Measurements from ENCODE around the gene HMSD. TPM values are rescaled to one million over a fixed set of nuclear protein-coding genes. Genes with fewer than 3 reads are reported as not detected.

The HMSD gene
- total and polyA plus RNA-seq, 2 of the 4 experiments (the other 2 are of a cell fraction): 0.17 to 0.36 TPM

DNA sequence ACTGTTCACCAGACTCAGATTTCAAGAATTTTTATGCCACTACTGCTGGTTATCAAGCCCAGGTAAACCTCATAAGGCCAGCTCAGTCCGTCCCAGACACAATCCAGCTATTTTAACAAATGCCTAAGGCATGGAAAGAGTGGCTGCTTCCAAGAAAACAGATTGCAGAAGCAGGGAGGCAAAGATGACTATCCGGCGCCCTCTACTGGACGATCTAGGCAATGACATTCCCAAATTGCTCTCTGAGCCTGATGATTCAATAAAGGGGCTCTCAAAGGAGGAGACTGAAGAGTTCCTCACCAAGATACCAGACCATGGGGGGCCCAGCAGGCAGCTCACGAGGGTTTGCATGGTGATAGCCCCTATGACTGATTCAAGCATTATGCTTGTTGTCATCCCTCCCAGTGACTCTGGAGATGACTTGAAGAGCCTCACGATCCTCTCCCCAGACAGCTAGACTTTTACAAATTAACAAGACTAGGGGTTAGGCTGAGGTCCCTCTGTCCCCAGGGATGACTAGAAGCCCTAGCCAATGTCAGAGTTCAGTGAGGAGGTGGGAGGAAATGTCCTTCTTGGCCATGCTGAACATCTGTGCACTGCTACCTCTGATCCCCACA, 45.8 kb downstream of the HMSD start:
- H3K56ac ChIP-seq (ENCODE audit: extremely low read depth, insufficient read depth, low read length): no peak overlapping the region
- no peak overlapping the region for H3K23ac ChIP-seq (ENCODE audit: low read depth, low read length)
- no peaks in the 10 kb centered on the region for H3K27me3 ChIP-seq (ENCODE audit: control insufficient read depth, insufficient read depth, low read length)
- H3K4ac ChIP-seq (ENCODE audit: low read depth, low read length): no peak overlapping the region
- H3K79me1 ChIP-seq (ENCODE audit: low read depth in 1 of 2, low read length in 2 of 2): no peaks in the 10 kb centered on the region
- no peak for TF ChIP-seq NFE2L2 (IDR thresholded peaks at IDR 0.05; ENCODE audit: low read depth, low read length)
- TF ChIP-seq FOS (IDR thresholded peaks at IDR 0.05; ENCODE audit: low read depth, low read length): no peak
- no peak for TF ChIP-seq RCOR1 (IDR thresholded peaks at IDR 0.05; ENCODE audit: insufficient replicate concordance, low read length)
- no peak for TF ChIP-seq MXI1 (IDR thresholded peaks at IDR 0.05; ENCODE audit: borderline replicate concordance, low read depth, low read length)
- TF ChIP-seq SMC3 (IDR thresholded peaks at IDR 0.05; ENCODE audit: low read depth, low read length): peak; percentile 56
- TF ChIP-seq, protein P1, sequence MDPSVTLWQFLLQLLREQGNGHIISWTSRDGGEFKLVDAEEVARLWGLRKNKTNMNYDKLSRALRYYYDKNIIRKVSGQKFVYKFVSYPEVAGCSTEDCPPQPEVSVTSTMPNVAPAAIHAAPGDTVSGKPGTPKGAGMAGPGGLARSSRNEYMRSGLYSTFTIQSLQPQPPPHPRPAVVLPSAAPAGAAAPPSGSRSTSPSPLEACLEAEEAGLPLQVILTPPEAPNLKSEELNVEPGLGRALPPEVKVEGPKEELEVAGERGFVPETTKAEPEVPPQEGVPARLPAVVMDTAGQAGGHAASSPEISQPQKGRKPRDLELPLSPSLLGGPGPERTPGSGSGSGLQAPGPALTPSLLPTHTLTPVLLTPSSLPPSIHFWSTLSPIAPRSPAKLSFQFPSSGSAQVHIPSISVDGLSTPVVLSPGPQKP (IDR thresholded peaks at IDR 0.05; ENCODE audit: borderline replicate concordance, low read depth, low read length): no peak
- no peak for TF ChIP-seq MAFK (IDR thresholded peaks at IDR 0.05; ENCODE audit: low read depth, low read length)
- TF ChIP-seq, protein P2, sequence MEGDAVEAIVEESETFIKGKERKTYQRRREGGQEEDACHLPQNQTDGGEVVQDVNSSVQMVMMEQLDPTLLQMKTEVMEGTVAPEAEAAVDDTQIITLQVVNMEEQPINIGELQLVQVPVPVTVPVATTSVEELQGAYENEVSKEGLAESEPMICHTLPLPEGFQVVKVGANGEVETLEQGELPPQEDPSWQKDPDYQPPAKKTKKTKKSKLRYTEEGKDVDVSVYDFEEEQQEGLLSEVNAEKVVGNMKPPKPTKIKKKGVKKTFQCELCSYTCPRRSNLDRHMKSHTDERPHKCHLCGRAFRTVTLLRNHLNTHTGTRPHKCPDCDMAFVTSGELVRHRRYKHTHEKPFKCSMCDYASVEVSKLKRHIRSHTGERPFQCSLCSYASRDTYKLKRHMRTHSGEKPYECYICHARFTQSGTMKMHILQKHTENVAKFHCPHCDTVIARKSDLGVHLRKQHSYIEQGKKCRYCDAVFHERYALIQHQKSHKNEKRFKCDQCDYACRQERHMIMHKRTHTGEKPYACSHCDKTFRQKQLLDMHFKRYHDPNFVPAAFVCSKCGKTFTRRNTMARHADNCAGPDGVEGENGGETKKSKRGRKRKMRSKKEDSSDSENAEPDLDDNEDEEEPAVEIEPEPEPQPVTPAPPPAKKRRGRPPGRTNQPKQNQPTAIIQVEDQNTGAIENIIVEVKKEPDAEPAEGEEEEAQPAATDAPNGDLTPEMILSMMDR (conservative IDR thresholded peaks at IDR 0.05; ENCODE audit: low read depth, low read length): peak; percentile 89
- no peak for TF ChIP-seq MAZ (IDR thresholded peaks at IDR 0.05; ENCODE audit: borderline replicate concordance, low read depth, low read length)
- TF ChIP-seq RFX5 (IDR thresholded peaks at IDR 0.05; ENCODE audit: low read depth, low read length): no peak
- peak; percentile 73 for TF ChIP-seq RAD21 (IDR thresholded peaks at IDR 0.05; ENCODE audit: low read length)
- TF ChIP-seq CEBPB (IDR thresholded peaks at IDR 0.05; ENCODE audit: low read depth, low read length): 0 out of 2 replicates have a peak, but pooled peaks have one; percentile 41
- TF ChIP-seq POLR2A (IDR thresholded peaks at IDR 0.05; ENCODE audit: low read depth, low read length): no peak
- TF ChIP-seq CHD1 (IDR thresholded peaks at IDR 0.05; ENCODE audit: low read depth, low read length): no peak
- TF ChIP-seq, protein P3, sequence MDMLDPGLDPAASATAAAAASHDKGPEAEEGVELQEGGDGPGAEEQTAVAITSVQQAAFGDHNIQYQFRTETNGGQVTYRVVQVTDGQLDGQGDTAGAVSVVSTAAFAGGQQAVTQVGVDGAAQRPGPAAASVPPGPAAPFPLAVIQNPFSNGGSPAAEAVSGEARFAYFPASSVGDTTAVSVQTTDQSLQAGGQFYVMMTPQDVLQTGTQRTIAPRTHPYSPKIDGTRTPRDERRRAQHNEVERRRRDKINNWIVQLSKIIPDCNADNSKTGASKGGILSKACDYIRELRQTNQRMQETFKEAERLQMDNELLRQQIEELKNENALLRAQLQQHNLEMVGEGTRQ (IDR thresholded peaks at IDR 0.05; ENCODE audit: low read depth, low read length): no peak
- no peak overlapping the region for H2AK9ac ChIP-seq (replicated peaks; ENCODE audit: low read depth, low read length, poor library complexity)
- dilution Hi-C loops (cut with HindIII; ENCODE audit: low sequenced_read_pairs, unreplicated experiment): no loop called here
- H3K4me1 ChIP-seq (ENCODE audit: control insufficient read depth, insufficient read depth, low read length): no peaks in the 10 kb centered on the region
- intact Hi-C loops (cut with micrococcal nuclease): loop anchor here (1.0 kb wide), 2 partner anchors 32 to 477 kb away; no protein-coding TSS in a partner anchor
- no peak overlapping the region for H4K5ac ChIP-seq (ENCODE audit: low read depth, low read length)
- DNase-seq (peak; percentile 61), ATAC-seq (ENCODE audit: low read depth) (peak; percentile 94)
- no peak overlapping the region for H2BK15ac ChIP-seq (ENCODE audit: low read depth, low read length)
- H3K9ac ChIP-seq (ENCODE audit: low read depth, low read length): no peak overlapping the region
- no peaks in the 10 kb centered on the region for H3K9me3 ChIP-seq (ENCODE audit: control insufficient read depth, insufficient read depth, low read length)
- no peaks in the 10 kb centered on the region for H3K9me1 ChIP-seq (ENCODE audit: insufficient read depth, low read length)
- no peak overlapping the region for H3K18ac ChIP-seq (ENCODE audit: low read depth, low read length)
- H3K27ac ChIP-seq (ENCODE audit: insufficient read depth, low read length): no peak overlapping the region
- POLR2A ChIA-PET (ENCODE audit: unreplicated experiment): no interaction called here
- no peak overlapping the region for H2AFZ ChIP-seq (replicated peaks; ENCODE audit: low read length, poor library complexity)
- H3K4me3 ChIP-seq (ENCODE audit: insufficient read depth, low read depth, low read length): no peak overlapping the region
- no peak overlapping the region for H2BK5ac ChIP-seq (ENCODE audit: low read depth, low read length, poor library complexity, severe bottlenecking)
- in situ Hi-C loops (cut with MboI; ENCODE audit: low sequenced_read_pairs): no loop called here
- WGBS, 2 experiments (ENCODE audit: extremely low coverage in 2 of 2, insufficient read length in 1 of 2): 0% methylated on average over 1 of the region's 6 CpGs; no CpG with 5 or more reads in 1 of the 2 experiments
- H4K20me1 ChIP-seq (ENCODE audit: insufficient read depth, low read length): no peaks in the 10 kb centered on the region
- H3K36me3 ChIP-seq (ENCODE audit: control insufficient read depth, insufficient read depth, low read length): no peaks in the 10 kb centered on the region
- H2BK120ac ChIP-seq (ENCODE audit: low read depth, low read length): no peak overlapping the region
- no peak overlapping the region for H4K8ac ChIP-seq (ENCODE audit: low read depth in 2 of 2, low read length in 2 of 2)
- no TSS peak for BruUV-seq (replicated peaks)
- CTCF ChIA-PET: interaction anchor here (0.5 to 1.7 kb wide), 8 partner anchors 9 to 59 kb away, joined by 3 to 9 read pairs (median 4); partner anchors contain the start of gene HMSD
- H2BK20ac ChIP-seq (ENCODE audit: low read depth, low read length): no peak overlapping the region
- no peak overlapping the region for H3K14ac ChIP-seq (replicated peaks; ENCODE audit: low read depth, low read length)
- H2AK5ac ChIP-seq (ENCODE audit: low read depth, low read length): no peak overlapping the region
- H3K4me2 ChIP-seq (ENCODE audit: low read depth, low read length): no peak overlapping the region
- no peak overlapping the region for H4K91ac ChIP-seq (ENCODE audit: insufficient read depth, low read depth, low read length)

Data from IMR-90 (cell line).